ENCODE results near the gene TEX38. TPM values are rescaled to one million over a fixed set of nuclear protein-coding genes. Genes with fewer than 3 reads are reported as not detected.

The TEX38 gene
- total RNA-seq, 2 donors from 2014 or later: 0.55 TPM; not detected in 1

GRCh38 chr1:46687093-46687659 lies 15.5 kb downstream of the TEX38 start:
- Histone ChIP-seq H3K9ac (ENCODE audit: extremely low read depth, low read length, poor library complexity, severe bottlenecking) (no peak overlapping the region), H3K4me1 (ENCODE audit: control insufficient read depth, insufficient read depth, low read length) (peaks cover 36% of the 10 kb centered on the region), H3K27me3 (ENCODE audit: control insufficient read depth, insufficient read depth, low read length, poor library complexity, severe bottlenecking) (no peaks in the 10 kb centered on the region), H3K9me3 (ENCODE audit: control insufficient read depth, low read length) (no peaks in the 10 kb centered on the region), H3K27ac (ENCODE audit: low read depth, low read length) (no peak overlapping the region), H3K4me3 (ENCODE audit: low read length) (peak overlapping the region; percentile 3), H3K36me3 (ENCODE audit: control insufficient read depth, insufficient read depth, low read length) (peaks cover 88% of the 10 kb centered on the region)
- H3K27ac Mint-ChIP-seq: no peak overlapping the region
- H3K36me3 Mint-ChIP-seq (ENCODE audit: low read depth): peaks cover 64% of the 10 kb centered on the region
- 94% methylated on average over 2 of the region's 2 CpGs; no CpG with 5 or more reads in 1 of the 2 experiments for WGBS, 2 experiments (ENCODE audit: insufficient coverage in 1 of 2, insufficient read length in 1 of 2)
- TF ChIP-seq, protein P1, sequence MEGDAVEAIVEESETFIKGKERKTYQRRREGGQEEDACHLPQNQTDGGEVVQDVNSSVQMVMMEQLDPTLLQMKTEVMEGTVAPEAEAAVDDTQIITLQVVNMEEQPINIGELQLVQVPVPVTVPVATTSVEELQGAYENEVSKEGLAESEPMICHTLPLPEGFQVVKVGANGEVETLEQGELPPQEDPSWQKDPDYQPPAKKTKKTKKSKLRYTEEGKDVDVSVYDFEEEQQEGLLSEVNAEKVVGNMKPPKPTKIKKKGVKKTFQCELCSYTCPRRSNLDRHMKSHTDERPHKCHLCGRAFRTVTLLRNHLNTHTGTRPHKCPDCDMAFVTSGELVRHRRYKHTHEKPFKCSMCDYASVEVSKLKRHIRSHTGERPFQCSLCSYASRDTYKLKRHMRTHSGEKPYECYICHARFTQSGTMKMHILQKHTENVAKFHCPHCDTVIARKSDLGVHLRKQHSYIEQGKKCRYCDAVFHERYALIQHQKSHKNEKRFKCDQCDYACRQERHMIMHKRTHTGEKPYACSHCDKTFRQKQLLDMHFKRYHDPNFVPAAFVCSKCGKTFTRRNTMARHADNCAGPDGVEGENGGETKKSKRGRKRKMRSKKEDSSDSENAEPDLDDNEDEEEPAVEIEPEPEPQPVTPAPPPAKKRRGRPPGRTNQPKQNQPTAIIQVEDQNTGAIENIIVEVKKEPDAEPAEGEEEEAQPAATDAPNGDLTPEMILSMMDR (conservative IDR thresholded peaks at IDR 0.05): no peak
- peaks cover 65% of the 10 kb centered on the region for H3K4me1 Mint-ChIP-seq
- DNase-seq: no peak
- H3K4me3 Mint-ChIP-seq: no peak overlapping the region
- H3K27me3 Mint-ChIP-seq (ENCODE audit: insufficient read depth): no peaks in the 10 kb centered on the region
- no peaks in the 10 kb centered on the region for H3K9me3 Mint-ChIP-seq

GRCh38 chr1:46687921-46688509 lies 16.4 kb downstream of the TEX38 start:
- Histone ChIP-seq H3K9ac (ENCODE audit: extremely low read depth, low read length, poor library complexity, severe bottlenecking) (peak overlapping the region; percentile 26), H3K36me3 (ENCODE audit: control insufficient read depth, insufficient read depth, low read length) (peaks cover 83% of the 10 kb centered on the region), H3K27me3 (ENCODE audit: control insufficient read depth, insufficient read depth, low read length, poor library complexity, severe bottlenecking) (no peaks in the 10 kb centered on the region), H3K4me3 (ENCODE audit: low read length) (peak overlapping the region; percentile 2), H3K27ac (ENCODE audit: low read depth, low read length) (peak overlapping the region; percentile 1), H3K9me3 (ENCODE audit: control insufficient read depth, low read length) (no peaks in the 10 kb centered on the region), H3K4me1 (ENCODE audit: control insufficient read depth, insufficient read depth, low read length) (peaks cover 44% of the 10 kb centered on the region)
- H3K4me1 Mint-ChIP-seq: peaks cover 70% of the 10 kb centered on the region
- WGBS, 2 experiments (ENCODE audit: insufficient coverage in 1 of 2, insufficient read length in 1 of 2): 82 to 91% methylated on average over 2 to 9 of the region's 9 CpGs
- H3K9me3 Mint-ChIP-seq: no peaks in the 10 kb centered on the region
- H3K27ac Mint-ChIP-seq: peak overlapping the region; percentile 91
- H3K27me3 Mint-ChIP-seq (ENCODE audit: insufficient read depth): no peaks in the 10 kb centered on the region
- no peak overlapping the region for H3K4me3 Mint-ChIP-seq
- TF ChIP-seq, protein P1 (conservative IDR thresholded peaks at IDR 0.05): peak; percentile 34
- H3K36me3 Mint-ChIP-seq (ENCODE audit: low read depth): peaks cover 59% of the 10 kb centered on the region
- peak; percentile 54 for DNase-seq

DNA sequence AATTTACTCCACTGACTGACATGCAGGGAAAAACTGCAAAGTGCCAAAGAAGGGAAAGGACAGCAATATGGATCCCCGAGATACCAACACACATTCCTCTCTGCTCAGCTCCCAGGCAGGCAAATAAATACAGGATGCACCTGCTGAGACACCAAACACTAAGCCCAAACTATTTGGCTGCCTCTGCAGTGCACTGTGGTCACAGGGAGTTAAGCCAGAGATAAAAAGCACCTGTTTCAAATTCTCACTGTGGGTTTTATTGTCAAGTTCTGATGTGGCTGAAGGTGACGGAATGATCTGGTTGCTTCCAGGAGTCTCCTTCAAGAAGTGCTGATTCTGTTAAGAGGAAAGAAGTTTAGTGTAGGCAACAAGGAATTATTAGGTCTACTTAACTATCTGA lies 17.7 kb downstream of the TEX38 start:
- peak overlapping the region; percentile 59 for H3K4me3 ChIP-seq (ENCODE audit: low read length)
- DNase-seq: peak; percentile 80
- H3K27ac ChIP-seq (ENCODE audit: low read depth, low read length): peak overlapping the region; percentile 69
- peaks cover 70% of the 10 kb centered on the region for H3K36me3 ChIP-seq (ENCODE audit: control insufficient read depth, insufficient read depth, low read length)
- TF ChIP-seq, protein P1 (conservative IDR thresholded peaks at IDR 0.05): no peak
- H3K27me3 ChIP-seq (ENCODE audit: control insufficient read depth, insufficient read depth, low read length, poor library complexity, severe bottlenecking): no peaks in the 10 kb centered on the region
- Mint-ChIP-seq H3K36me3 (ENCODE audit: low read depth) (peaks cover 49% of the 10 kb centered on the region), H3K4me1 (peaks cover 82% of the 10 kb centered on the region), H3K4me3 (peak overlapping the region; percentile 5), H3K9me3 (no peaks in the 10 kb centered on the region), H3K27me3 (ENCODE audit: insufficient read depth) (no peaks in the 10 kb centered on the region), H3K27ac (peak overlapping the region; percentile 88)
- no peaks in the 10 kb centered on the region for H3K9me3 ChIP-seq (ENCODE audit: control insufficient read depth, low read length)
- H3K4me1 ChIP-seq (ENCODE audit: control insufficient read depth, insufficient read depth, low read length): peaks cover 46% of the 10 kb centered on the region
- peak overlapping the region; percentile 44 for H3K9ac ChIP-seq (ENCODE audit: extremely low read depth, low read length, poor library complexity, severe bottlenecking)
- 11% methylated on average over 2 of the region's 2 CpGs; no CpG with 5 or more reads in 1 of the 2 experiments for WGBS, 2 experiments (ENCODE audit: insufficient coverage in 1 of 2, insufficient read length in 1 of 2)
